Measurements from ENCODE around the gene PA2G4.

PA2G4 gene

GRCh38 chr12:56137853-56138571 lies 33.7 kb downstream of the PA2G4 start:
- H3K27ac ChIP-seq = no peak overlapping the region
- TF ChIP-seq CTCF (conservative IDR thresholded peaks at IDR 0.05) = no peak

- H3K27ac ChIP-seq = no peak overlapping the region
- TF ChIP-seq CTCF (conservative IDR thresholded peaks at IDR 0.05) = no peak
Observed at GRCh38 chr12:56141946-56142784, 37.8 kb downstream of the PA2G4 start.

- no peak for TF ChIP-seq CTCF (conservative IDR thresholded peaks at IDR 0.05)
- H3K27ac ChIP-seq = no peak overlapping the region
Observed at GRCh38 chr12:56143217-56143616, 38.9 kb downstream of the PA2G4 start.

GRCh38 chr12:56143870-56144269 lies 39.5 kb downstream of the PA2G4 start:
- no peak for TF ChIP-seq CTCF (conservative IDR thresholded peaks at IDR 0.05)
- no peak overlapping the region for H3K27ac ChIP-seq

GRCh38 chr12:56145217-56145616 lies 40.9 kb downstream of the PA2G4 start:
- TF ChIP-seq CTCF (conservative IDR thresholded peaks at IDR 0.05) = no peak
- no peak overlapping the region for H3K27ac ChIP-seq

GRCh38 chr12:56146492-56147460 lies 42.4 kb downstream of the PA2G4 start:
- no peak for TF ChIP-seq CTCF (conservative IDR thresholded peaks at IDR 0.05)
- H3K27ac ChIP-seq = no peak overlapping the region
